DOHH2 (cell line): ENCODE measurements around the gene LAMB1.

Experiments
- CTCF ChIP-seq: fragments of 200-600 bp; sonication (generic); IDR thresholded peaks from one replicate; pipeline ENCODE4 v1.5.1; 2014; ENCODE audit warnings: antibody characterized with exemption, mild to moderate bottlenecking, low read depth, low read length; ENCODE audit not compliant: poor library complexity, severe bottlenecking
- EZH2phosphoT487 ChIP-seq: fragments of 200-600 bp; sonication (generic); IDR thresholded peaks from 2 replicates; pipeline ENCODE4 v1.6.1; 2017; ENCODE audit warnings: borderline replicate concordance, mild to moderate bottlenecking, antibody characterized with exemption, low read length, moderate library complexity, mixed read lengths

DNA sequence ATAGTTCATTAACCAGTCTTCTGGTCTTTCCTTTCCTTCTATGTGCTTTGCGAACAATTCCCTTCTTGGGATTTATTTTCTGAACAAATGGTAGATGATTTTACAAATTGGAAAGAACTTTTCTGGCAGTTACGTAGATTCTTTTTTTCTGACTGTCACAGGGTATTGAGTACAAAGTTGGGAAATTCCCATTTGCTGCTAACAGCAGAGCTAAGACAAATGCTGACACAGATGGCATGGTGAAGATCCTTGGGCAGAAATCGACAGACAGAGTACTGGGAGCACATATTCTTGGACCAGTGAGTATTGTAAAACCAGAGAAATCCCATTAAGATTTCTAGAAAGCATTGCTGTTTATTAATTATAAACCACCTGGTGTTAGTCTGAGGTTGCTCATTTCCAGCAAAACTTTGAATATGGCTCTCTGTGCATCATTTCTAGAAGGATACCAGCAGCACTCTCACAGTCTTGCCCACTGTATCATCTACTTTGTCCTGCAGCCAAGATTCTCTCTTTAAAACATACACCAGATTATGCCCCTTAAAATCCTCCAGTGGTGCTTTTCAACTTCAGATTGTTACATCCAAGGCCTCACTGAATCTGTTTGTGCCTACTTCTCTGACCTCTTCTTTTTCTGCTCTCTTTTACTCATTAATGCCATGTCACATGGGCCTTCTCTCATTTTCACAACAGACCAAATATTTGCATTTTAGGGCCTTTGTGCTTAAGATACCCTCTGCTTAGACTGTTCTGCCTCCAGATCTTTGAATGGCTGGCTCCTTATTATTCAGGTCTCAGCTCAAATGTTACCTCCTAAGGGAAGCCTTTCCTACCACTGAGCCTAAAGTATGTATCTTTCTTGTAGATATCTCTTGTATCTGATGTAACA is 85.0 kb downstream of the LAMB1 start:
- no peak for TF ChIP-seq CTCF
- TF ChIP-seq EZH2phosphoT487 = no peak
